Brain microvascular endothelial cell (primary cell): ENCODE measurements around the gene FRAT2.
A peak's percentile ranks its signal among the peaks of the same experiment; 100 is the strongest.
"Not testable (repeated sequence)": the region's sequence is repeated elsewhere in the genome, so short reads cannot be mapped to it uniquely, and the experiment has no call there.

Source experiments
- DNase-seq: peaks from one replicate; pipeline ENCODE4 v3.0.0-alpha.2; 2020
- H3K27ac ChIP-seq: fragments of 250-450 bp; sonication (Bioruptor Pico); 2 replicates; pipeline ENCODE4 v1.5.1; 2020; ENCODE audit warnings: mild to moderate bottlenecking, moderate library complexity
- H3K27me3 ChIP-seq: fragments of 250-450 bp; sonication (Bioruptor Pico); replicated peaks from 2 replicates; pipeline ENCODE4 v1.5.1; 2020; ENCODE audit warnings: mild to moderate bottlenecking
- H3K36me3 ChIP-seq: fragments of 250-450 bp; sonication (Bioruptor Pico); replicated peaks from 2 replicates; pipeline ENCODE4 v1.5.1; 2020; ENCODE audit warnings: mild to moderate bottlenecking
- H3K4me3 ChIP-seq: 2 replicates; pipeline ENCODE4 v1.5.1; 2011; ENCODE audit warnings: low read depth, mild to moderate bottlenecking, control low read depth, low read length, moderate library complexity
- in situ Hi-C: cut with HindIII; loops from 2 replicates; pipeline ENCODE4 v1.10.0; 2017; ENCODE audit warnings: low sequenced_read_pairs, low pct_ligation_motif_present
- TF ChIP-seq, protein P1 (sequence below): IDR thresholded peaks from 2 replicates; pipeline ENCODE4 v1.5.1; 2011; ENCODE audit warnings: low read depth, mild to moderate bottlenecking, moderate library complexity, low read length, control low read depth, inconsistent platforms; ENCODE audit errors: missing control alignments

The FRAT2 gene

DNA sequence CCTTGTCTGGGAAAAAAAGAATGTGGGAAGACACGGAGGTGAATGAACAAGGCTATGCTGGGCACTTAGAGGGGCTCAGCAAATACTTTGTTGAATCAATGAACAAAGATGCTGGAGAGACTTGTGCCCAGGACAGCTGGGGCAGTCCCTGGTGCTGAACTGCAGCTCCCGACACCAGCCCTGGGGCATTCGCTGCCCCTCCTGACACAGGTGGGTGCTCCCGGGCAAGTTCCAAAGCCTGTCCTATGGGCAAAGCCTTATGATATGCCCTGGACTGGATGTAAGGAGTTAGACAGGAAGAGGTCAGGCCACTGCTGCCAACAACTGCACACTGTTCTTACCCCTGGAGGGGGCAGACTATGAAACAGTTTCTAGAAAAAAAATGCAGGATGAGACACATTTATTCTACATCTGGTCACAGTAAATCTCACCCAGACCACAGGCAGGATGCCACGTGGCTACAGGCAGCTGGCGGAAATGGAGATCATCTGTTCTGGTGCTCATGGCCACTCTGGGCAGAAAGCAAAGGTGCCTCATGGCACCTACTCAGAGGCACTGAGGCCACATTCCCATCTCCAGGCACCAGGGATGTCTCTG is 21.9 kb upstream of the FRAT2 start:
- Histone ChIP-seq H3K27ac (no peak overlapping the region), H3K36me3 (peaks cover 57% of the 10 kb centered on the region), H3K4me3 (no peak overlapping the region), H3K27me3 (no peaks in the 10 kb centered on the region)
- DNase-seq = no peak
- TF ChIP-seq, protein P1, sequence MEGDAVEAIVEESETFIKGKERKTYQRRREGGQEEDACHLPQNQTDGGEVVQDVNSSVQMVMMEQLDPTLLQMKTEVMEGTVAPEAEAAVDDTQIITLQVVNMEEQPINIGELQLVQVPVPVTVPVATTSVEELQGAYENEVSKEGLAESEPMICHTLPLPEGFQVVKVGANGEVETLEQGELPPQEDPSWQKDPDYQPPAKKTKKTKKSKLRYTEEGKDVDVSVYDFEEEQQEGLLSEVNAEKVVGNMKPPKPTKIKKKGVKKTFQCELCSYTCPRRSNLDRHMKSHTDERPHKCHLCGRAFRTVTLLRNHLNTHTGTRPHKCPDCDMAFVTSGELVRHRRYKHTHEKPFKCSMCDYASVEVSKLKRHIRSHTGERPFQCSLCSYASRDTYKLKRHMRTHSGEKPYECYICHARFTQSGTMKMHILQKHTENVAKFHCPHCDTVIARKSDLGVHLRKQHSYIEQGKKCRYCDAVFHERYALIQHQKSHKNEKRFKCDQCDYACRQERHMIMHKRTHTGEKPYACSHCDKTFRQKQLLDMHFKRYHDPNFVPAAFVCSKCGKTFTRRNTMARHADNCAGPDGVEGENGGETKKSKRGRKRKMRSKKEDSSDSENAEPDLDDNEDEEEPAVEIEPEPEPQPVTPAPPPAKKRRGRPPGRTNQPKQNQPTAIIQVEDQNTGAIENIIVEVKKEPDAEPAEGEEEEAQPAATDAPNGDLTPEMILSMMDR = no peak
- in situ Hi-C loops = no loop called here

DNA sequence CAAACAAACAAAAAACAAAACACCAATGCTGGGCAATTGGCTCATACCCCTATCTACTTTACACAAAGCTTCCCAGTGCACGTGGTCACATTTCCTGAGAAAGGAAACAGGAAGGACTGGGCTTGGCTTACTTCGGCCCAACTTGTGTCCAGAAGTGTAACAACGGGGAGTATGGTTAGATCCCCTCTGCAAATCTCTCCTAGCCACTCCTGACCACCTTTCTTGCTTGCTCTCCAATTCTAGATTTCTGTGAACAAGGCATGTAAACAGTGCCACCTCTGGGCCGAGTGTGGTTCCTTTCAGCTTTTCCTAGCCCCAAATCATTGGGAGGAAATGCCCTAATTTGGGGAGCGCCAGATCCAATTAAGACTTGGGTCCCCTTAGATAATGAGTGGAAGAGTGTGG is 21.0 kb upstream of the FRAT2 start:
- no peaks in the 10 kb centered on the region for H3K27me3 ChIP-seq
- in situ Hi-C loops = no loop called here
- no peak overlapping the region for H3K27ac ChIP-seq
- no peak for DNase-seq
- peaks cover 53% of the 10 kb centered on the region for H3K36me3 ChIP-seq
- TF ChIP-seq, protein P1 = peak; percentile 49
- no peak overlapping the region for H3K4me3 ChIP-seq

DNA sequence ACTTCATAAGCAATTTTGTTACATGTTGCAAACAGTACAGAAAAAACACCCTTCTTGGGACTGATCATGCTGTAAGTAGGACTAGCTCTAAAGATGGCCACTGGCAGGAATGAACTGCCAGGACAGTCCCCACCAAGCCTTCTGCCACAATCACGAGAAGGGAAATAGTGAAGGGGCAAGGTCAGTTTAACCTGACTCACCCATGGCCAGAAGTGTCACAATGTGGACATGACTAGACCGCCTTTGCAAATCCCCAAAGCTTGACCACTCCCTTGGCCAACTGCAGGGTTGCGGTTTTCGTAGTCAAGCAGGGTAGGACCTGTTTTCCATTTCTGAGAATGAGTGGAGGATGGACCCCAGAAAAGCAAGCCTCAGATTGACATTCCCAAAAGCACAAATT is 19.4 kb upstream of the FRAT2 start:
- in situ Hi-C loops = no loop called here
- DNase-seq = no peak

DNA sequence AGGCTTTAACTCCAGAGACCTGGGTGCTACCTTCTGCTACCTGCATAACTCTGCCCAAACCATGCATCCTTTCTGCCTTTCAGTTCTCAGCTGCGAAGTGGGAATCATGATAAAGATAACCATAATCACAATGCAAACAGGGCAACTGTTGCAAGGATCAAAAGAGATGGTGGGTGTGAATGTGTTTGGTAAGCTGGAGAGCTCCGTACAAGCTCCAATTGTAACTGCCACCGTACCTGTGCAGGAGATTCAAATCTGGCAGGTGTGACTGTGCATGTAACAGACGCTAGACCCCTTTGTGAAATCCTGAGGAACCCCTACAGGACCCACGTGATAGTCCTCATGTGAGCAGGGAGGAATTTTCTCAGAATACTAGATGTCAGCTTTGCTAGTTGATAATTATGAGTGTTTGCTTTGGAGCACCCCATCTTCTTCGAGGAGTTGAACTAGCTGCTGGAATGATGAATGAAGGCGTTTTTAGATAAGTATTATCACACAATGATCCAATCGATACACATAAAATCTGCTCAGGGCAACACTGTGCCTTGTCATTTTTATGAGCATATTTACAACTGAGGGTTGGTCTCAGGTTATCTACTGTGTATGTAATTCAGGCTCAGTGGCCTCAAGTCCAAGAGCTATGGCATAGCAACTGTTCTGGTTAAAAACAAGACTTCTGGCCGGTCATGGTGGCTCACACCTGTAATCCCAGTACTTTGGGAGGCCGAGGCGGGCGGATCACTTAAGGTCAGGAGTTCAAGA is 15.4 kb upstream of the FRAT2 start:
- Histone ChIP-seq H3K36me3 (peaks cover 12% of the 10 kb centered on the region), H3K4me3 (no peak overlapping the region), H3K27ac (no peak overlapping the region), H3K27me3 (no peaks in the 10 kb centered on the region)
- DNase-seq = no peak
- TF ChIP-seq, protein P1 = no peak
- in situ Hi-C loops = no loop called here

More for the DNA sequence above, 19.4 kb upstream of the FRAT2 start:
- Histone ChIP-seq H3K27ac (no peak overlapping the region), H3K4me3 (no peak overlapping the region), H3K27me3 (no peaks in the 10 kb centered on the region), H3K36me3 (peaks cover 42% of the 10 kb centered on the region)
- TF ChIP-seq, protein P1 = no peak

DNA sequence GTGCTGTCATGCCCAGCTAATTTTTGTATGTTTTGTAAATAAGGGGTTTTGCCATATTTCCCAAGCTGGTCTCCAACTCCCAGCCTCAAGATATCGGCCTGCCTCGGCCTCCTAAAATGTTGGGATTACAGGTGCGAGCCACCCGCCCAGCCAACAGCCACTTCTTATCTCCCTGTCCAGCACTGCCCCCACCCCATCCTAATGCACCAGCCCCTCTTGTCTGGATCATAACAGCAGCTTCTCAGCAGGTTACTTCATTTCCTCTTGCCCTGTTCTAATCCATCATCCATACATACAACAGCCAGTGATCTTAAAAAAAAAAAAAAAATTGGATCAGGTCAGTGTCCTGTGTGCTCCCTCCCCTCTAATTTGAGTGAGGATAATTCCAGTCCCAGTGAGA is 12.8 kb upstream of the FRAT2 start:
- Histone ChIP-seq H3K27ac (no peak overlapping the region), H3K4me3 (no peak overlapping the region), H3K36me3 (peaks cover 5% of the 10 kb centered on the region), H3K27me3 (no peaks in the 10 kb centered on the region)
- TF ChIP-seq, protein P1 = no peak
- in situ Hi-C loops = no loop called here
- no peak for DNase-seq

DNA sequence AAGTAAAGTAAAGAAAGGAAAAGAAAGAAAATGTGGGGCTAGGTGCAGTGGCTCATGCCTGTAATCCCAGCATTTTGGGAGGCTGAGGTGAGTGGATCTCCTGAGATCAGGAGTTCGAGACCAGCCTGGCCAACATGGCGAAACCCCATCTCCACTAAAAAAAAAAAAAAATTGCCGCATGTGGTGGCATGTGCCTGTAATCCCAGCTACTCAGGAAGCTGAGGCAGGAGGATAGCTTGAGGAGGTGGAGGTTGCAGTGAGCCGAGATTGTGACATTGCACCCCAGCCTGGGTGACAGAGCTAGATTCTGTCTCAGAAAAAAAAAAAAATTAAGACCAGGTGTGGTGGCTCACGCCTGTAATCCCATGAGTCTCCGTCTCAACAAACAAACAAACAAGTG is 9.1 kb upstream of the FRAT2 start:
- DNase-seq, H3K27ac ChIP-seq, in situ Hi-C loops, H3K4me3 ChIP-seq, H3K36me3 ChIP-seq, H3K27me3 ChIP-seq: not testable (repeated sequence)
